WTC11 (cell line): ENCODE data around the gene ANKIB1. TPM values are rescaled to one million over a fixed set of nuclear protein-coding genes. Genes with fewer than 3 reads are reported as not detected.
"Not testable (repeated sequence)": the region's sequence is repeated elsewhere in the genome, so short reads cannot be mapped to it uniquely, and the experiment has no call there.

Experiments used
- ATAC-seq: fragments of 200-7000 bp; cut with Tn5 transposase; 2 replicates; pipeline ENCODE4 v1.10.0; 2021; ENCODE audit warnings: mild to moderate bottlenecking, moderate library complexity
- CTCF ChIA-PET: fragments of 300-600 bp; sonication (Branson Sonifier 250); formaldehyde crosslinking; loops from one replicate; lab custom pipeline; 2021; ENCODE audit warnings: antibody characterized with exemption; lab: Charles Lee
- POLR2A ChIA-PET: fragments of 350-600 bp; sonication (Branson Sonifier 250); formaldehyde crosslinking; loops from one replicate; lab custom pipeline; 2021; ENCODE audit warnings: antibody characterized with exemption; lab: Charles Lee
- DNase-seq: peaks from one replicate; pipeline ENCODE4 v3.0.0; 2021; ENCODE audit warnings: low spot score
- H3K27ac Mint-ChIP-seq: 2 replicates; pipeline ENCODE4 v1.8.0; 2021; ENCODE audit warnings: mixed read lengths
- H3K27me3 Mint-ChIP-seq: 2 replicates; pipeline ENCODE4 v1.8.0; 2021; ENCODE audit warnings: low read depth, mild to moderate bottlenecking, moderate library complexity, mixed read lengths
- H3K36me3 Mint-ChIP-seq: 2 replicates; pipeline ENCODE4 v1.8.0; 2021; ENCODE audit warnings: mixed read lengths
- H3K4me1 Mint-ChIP-seq: 2 replicates; pipeline ENCODE4 v1.8.0; 2022; ENCODE audit warnings: mixed read lengths
- H3K4me3 Mint-ChIP-seq: 2 replicates; pipeline ENCODE4 v1.8.0; 2021; ENCODE audit warnings: mild to moderate bottlenecking, moderate library complexity, mixed read lengths
- H3K9me3 Mint-ChIP-seq: 2 replicates; pipeline ENCODE4 v1.8.0; 2021; ENCODE audit warnings: mixed read lengths
- ELF4 ChIP-seq: sonication (generic); formaldehyde crosslinking; IDR thresholded peaks from 2 replicates; pipeline ENCODE4 v1.8.1; 2022; ENCODE audit warnings: low read depth, mild to moderate bottlenecking, moderate library complexity, missing genetic modification reagents
- EMX1 ChIP-seq: fragments of 250-450 bp; sonication (Bioruptor Pico); IDR thresholded peaks from 2 replicates; pipeline ENCODE4 v1.8.0; 2021; ENCODE audit warnings: mild to moderate bottlenecking
- FOXK1 ChIP-seq: sonication (generic); formaldehyde crosslinking; IDR thresholded peaks from 2 replicates; pipeline ENCODE4 v1.8.0; 2022; ENCODE audit warnings: mild to moderate bottlenecking, moderate library complexity, missing genetic modification reagents
- JAZF1 ChIP-seq: fragments of 250-450 bp; sonication (Bioruptor Pico); IDR thresholded peaks from 2 replicates; pipeline ENCODE4 v1.9.0; 2021; ENCODE audit warnings: moderate library complexity, mild to moderate bottlenecking, inconsistent platforms
- MXD4 ChIP-seq: fragments of 250-450 bp; sonication (Bioruptor Pico); IDR thresholded peaks from 2 replicates; pipeline ENCODE4 v1.8.0; 2021; ENCODE audit warnings: mild to moderate bottlenecking, moderate library complexity, borderline replicate concordance
- RELA ChIP-seq: sonication (generic); formaldehyde crosslinking; IDR thresholded peaks from 2 replicates; pipeline ENCODE4 v1.8.1; 2022; ENCODE audit warnings: missing genetic modification reagents, mild to moderate bottlenecking, borderline replicate concordance
- RORB ChIP-seq: fragments of 250-450 bp; sonication (Bioruptor Pico); IDR thresholded peaks from 2 replicates; pipeline ENCODE4 v1.9.0; 2021; ENCODE audit warnings: mild to moderate bottlenecking
- SMAD4 ChIP-seq: sonication (generic); formaldehyde crosslinking; IDR thresholded peaks from 2 replicates; pipeline ENCODE4 v1.8.0; 2022; ENCODE audit warnings: mild to moderate bottlenecking, missing genetic modification reagents
- TEAD4 ChIP-seq: sonication (generic); formaldehyde crosslinking; IDR thresholded peaks from 2 replicates; pipeline ENCODE4 v1.8.0; 2022; ENCODE audit warnings: mild to moderate bottlenecking, missing genetic modification reagents
- TP53 ChIP-seq: sonication (generic); formaldehyde crosslinking; IDR thresholded peaks from 2 replicates; pipeline ENCODE4 v1.8.1; 2023; ENCODE audit warnings: mild to moderate bottlenecking, missing genetic modification reagents
- ZNF396 ChIP-seq: fragments of 250-450 bp; sonication (Bioruptor Pico); IDR thresholded peaks from 2 replicates; pipeline ENCODE4 v1.8.0; 2021; ENCODE audit warnings: mild to moderate bottlenecking, moderate library complexity, borderline replicate concordance
- ZNF671 ChIP-seq: fragments of 250-450 bp; sonication (Bioruptor Pico); IDR thresholded peaks from 2 replicates; pipeline ENCODE4 v1.8.0; 2021; ENCODE audit warnings: mild to moderate bottlenecking
- total RNA-seq: library from RNA; stranded (reverse); gene quantifications from 3 replicates; pipeline ENCODE4 v1.2.3, GENCODE V29; 2021
- TF ChIP-seq, protein P1 (sequence below): sonication (generic); formaldehyde crosslinking; IDR thresholded peaks from 2 replicates; pipeline ENCODE4 v1.8.1; 2022; ENCODE audit warnings: mild to moderate bottlenecking, moderate library complexity, missing genetic modification reagents
- TF ChIP-seq, protein P2 (sequence below): sonication (generic); formaldehyde crosslinking; IDR thresholded peaks from 2 replicates; pipeline ENCODE4 v1.8.0; 2022; ENCODE audit warnings: mild to moderate bottlenecking, missing genetic modification reagents
- TF ChIP-seq, protein P3 (sequence below): sonication (generic); formaldehyde crosslinking; IDR thresholded peaks from 2 replicates; pipeline ENCODE4 v1.8.0; 2022; ENCODE audit warnings: mild to moderate bottlenecking, missing genetic modification reagents
- TF ChIP-seq, protein P4 (sequence below): sonication (generic); formaldehyde crosslinking; IDR thresholded peaks from 2 replicates; pipeline ENCODE4 v1.8.1; 2023; ENCODE audit warnings: mild to moderate bottlenecking, missing genetic modification reagents, moderate library complexity
- TF ChIP-seq, protein P5 (sequence below): sonication (generic); formaldehyde crosslinking; IDR thresholded peaks from 2 replicates; pipeline ENCODE4 v1.8.1; 2022; ENCODE audit warnings: low read depth, mild to moderate bottlenecking, moderate library complexity, missing genetic modification reagents, borderline replicate concordance
- TF ChIP-seq, protein P6 (sequence below): sonication (generic); formaldehyde crosslinking; IDR thresholded peaks from 2 replicates; pipeline ENCODE4 v1.8.1; 2023; ENCODE audit warnings: mild to moderate bottlenecking, missing genetic modification reagents, borderline replicate concordance

Gene ANKIB1
- total RNA-seq, 1 experiment from 2014 or later: 38.5 TPM

DNA sequence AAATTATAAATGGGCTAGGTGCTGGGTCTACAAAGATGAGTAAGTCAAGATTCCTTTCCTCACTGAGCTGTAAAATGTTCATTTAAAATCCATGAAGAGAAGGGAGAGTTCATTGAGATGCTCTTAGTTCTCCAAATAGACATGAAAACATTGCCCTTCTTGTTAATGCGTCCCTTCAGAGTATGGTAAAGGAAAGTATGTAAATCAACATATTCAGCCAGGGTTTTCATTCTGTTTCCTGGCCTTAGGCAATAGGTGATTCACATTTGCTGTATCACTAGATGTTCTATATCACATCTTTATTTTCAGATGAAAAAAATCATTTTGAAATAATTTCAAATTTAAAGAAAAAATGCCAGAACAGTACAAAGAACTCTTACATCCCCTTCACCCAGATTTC, 5.4 kb downstream of the ANKIB1 start (continued):
- TF ChIP-seq TP53 (CRISPR knock-in tag): no peak
- TF ChIP-seq RORB (CRISPR knock-in tag): no peak
- TF ChIP-seq RELA: no peak

DNA sequence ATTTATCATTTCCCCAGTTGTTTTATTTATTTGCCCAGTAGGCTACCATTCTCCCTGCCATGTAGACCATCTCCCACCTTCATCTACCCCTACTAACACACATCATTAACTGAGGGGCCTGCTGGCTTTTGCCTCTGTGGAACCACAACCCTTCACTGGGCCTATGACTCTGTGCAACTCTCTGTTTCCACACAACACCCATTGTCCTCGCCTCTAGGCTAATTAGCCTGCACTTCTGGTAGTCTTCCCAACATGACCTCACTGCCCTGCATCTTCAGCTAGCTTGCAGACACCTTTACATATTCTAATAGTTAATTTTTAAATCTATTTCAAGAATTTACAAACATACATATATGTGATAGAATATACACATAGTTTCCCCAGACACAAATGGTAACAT, 7.5 kb downstream of the ANKIB1 start:
- H3K9me3 Mint-ChIP-seq: peaks cover 13% of the 10 kb centered on the region
- peaks cover 8% of the 10 kb centered on the region for H3K4me1 Mint-ChIP-seq
- no peak overlapping the region; the same call in 1 of the 2 replicates for H3K27ac Mint-ChIP-seq
- ChIA-PET CTCF (no interaction called here), POLR2A (no interaction called here)
- peaks cover 13% of the 10 kb centered on the region for H3K36me3 Mint-ChIP-seq
- TF ChIP-seq JAZF1 (CRISPR knock-in tag) (no peak), FOXK1 (CRISPR knock-in tag) (no peak)
- no peak for ATAC-seq
- no peak for DNase-seq
- no peak overlapping the region for H3K4me3 Mint-ChIP-seq
- no peaks in the 10 kb centered on the region for H3K27me3 Mint-ChIP-seq

DNA sequence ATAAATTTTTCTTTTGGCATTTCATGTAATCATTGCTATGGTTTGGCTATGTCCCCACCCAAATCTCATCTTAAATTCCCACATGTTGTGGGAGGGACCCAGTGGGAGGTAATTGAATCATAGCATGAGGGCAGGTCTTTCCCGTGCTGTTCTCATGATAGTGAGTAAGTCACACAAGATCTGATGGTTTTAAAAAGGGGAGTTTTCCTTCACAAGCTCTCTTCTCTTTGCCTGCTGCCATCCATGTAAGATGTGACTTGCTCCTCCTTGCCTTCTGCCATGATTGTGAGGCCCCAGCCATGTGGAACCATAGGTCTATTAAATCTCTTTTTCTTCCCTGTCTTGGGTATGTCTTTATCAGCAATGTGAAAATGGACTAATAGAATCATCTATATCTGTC, 9.0 kb downstream of the ANKIB1 start:
- ATAC-seq, H3K27ac Mint-ChIP-seq, H3K4me3 Mint-ChIP-seq, DNase-seq, H3K27me3 Mint-ChIP-seq, H3K4me1 Mint-ChIP-seq, CTCF ChIA-PET, POLR2A ChIA-PET: not testable (repeated sequence)
- Mint-ChIP-seq H3K36me3 (peaks cover 13% of the 10 kb centered on the region), H3K9me3 (peaks cover 13% of the 10 kb centered on the region)

DNA sequence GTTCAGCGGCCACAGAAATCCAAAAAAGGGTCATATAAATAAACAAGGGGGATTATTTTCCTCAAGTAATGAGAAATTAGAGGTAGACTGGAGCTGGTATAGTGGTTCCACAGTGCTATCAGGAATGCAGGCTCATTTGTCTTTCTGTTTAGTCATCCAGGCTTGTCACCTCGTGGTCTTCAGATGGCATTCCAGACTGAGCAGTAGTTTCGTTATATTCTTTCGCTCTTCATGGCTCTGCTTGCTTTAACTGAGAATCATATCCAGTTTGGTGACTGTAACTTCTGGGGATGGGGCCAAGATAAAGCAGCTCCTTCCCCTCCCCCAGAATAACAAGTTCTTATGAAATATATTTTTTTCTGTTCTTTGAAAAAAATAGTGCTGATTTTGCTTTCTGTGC, 9.5 kb downstream of the ANKIB1 start:
- H3K4me3 Mint-ChIP-seq: no peak overlapping the region
- no peak for TF ChIP-seq ELF4
- TF ChIP-seq, protein P1, sequence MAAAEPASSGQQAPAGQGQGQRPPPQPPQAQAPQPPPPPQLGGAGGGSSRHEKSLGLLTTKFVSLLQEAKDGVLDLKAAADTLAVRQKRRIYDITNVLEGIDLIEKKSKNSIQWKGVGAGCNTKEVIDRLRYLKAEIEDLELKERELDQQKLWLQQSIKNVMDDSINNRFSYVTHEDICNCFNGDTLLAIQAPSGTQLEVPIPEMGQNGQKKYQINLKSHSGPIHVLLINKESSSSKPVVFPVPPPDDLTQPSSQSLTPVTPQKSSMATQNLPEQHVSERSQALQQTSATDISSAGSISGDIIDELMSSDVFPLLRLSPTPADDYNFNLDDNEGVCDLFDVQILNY (CRISPR knock-in tag): no peak
- TF ChIP-seq, all 79 proteins: peak for 0
- Mint-ChIP-seq H3K27me3 (no peaks in the 10 kb centered on the region), H3K36me3 (peaks cover 13% of the 10 kb centered on the region), H3K9me3 (peaks cover 13% of the 10 kb centered on the region), H3K4me1 (peaks cover 10% of the 10 kb centered on the region), H3K27ac (no peak overlapping the region)
- ChIA-PET CTCF (no interaction called here), POLR2A (no interaction called here)
- ATAC-seq (no peak), DNase-seq (no peak)

DNA sequence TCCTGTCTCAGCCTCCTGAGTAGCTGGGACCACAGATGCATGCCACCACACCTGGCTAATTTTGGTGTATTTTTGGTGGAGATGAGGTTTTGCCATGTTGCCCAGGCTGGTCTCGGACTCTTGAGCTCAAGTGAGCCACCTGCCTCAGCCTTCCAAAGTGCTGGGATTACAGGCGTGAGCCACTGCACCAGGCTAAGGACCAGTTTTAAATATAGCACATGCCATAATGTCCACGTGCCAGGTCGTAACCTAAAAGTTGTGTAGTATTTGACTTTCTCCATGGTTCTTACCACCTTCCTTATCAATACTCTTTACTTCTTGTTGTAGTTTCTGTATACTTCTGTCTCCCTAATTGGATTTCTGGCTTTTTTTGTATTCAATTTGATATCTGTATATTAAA, 13.3 kb downstream of the ANKIB1 start:
- peaks cover 13% of the 10 kb centered on the region for H3K9me3 Mint-ChIP-seq
- peaks cover 3% of the 10 kb centered on the region for H3K4me1 Mint-ChIP-seq

More for the DNA sequence above, 13.3 kb downstream of the ANKIB1 start:
- Mint-ChIP-seq H3K27ac (no peak overlapping the region), H3K4me3 (no peak overlapping the region), H3K36me3 (peaks cover 8% of the 10 kb centered on the region), H3K27me3 (no peaks in the 10 kb centered on the region)
- no peak for TF ChIP-seq MXD4 (CRISPR knock-in tag)
- TF ChIP-seq, protein P2, sequence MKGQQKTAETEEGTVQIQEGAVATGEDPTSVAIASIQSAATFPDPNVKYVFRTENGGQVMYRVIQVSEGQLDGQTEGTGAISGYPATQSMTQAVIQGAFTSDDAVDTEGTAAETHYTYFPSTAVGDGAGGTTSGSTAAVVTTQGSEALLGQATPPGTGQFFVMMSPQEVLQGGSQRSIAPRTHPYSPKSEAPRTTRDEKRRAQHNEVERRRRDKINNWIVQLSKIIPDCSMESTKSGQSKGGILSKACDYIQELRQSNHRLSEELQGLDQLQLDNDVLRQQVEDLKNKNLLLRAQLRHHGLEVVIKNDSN: no peak
- no peak for TF ChIP-seq SMAD4 (CRISPR knock-in tag)
- TF ChIP-seq EMX1 (CRISPR knock-in tag): no peak
- TF ChIP-seq, protein P3, sequence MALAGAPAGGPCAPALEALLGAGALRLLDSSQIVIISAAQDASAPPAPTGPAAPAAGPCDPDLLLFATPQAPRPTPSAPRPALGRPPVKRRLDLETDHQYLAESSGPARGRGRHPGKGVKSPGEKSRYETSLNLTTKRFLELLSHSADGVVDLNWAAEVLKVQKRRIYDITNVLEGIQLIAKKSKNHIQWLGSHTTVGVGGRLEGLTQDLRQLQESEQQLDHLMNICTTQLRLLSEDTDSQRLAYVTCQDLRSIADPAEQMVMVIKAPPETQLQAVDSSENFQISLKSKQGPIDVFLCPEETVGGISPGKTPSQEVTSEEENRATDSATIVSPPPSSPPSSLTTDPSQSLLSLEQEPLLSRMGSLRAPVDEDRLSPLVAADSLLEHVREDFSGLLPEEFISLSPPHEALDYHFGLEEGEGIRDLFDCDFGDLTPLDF: no peak
- no peak for TF ChIP-seq ZNF396 (CRISPR knock-in tag)
- TF ChIP-seq, protein P4, sequence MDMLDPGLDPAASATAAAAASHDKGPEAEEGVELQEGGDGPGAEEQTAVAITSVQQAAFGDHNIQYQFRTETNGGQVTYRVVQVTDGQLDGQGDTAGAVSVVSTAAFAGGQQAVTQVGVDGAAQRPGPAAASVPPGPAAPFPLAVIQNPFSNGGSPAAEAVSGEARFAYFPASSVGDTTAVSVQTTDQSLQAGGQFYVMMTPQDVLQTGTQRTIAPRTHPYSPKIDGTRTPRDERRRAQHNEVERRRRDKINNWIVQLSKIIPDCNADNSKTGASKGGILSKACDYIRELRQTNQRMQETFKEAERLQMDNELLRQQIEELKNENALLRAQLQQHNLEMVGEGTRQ (CRISPR knock-in tag): no peak
- TF ChIP-seq, protein P5, sequence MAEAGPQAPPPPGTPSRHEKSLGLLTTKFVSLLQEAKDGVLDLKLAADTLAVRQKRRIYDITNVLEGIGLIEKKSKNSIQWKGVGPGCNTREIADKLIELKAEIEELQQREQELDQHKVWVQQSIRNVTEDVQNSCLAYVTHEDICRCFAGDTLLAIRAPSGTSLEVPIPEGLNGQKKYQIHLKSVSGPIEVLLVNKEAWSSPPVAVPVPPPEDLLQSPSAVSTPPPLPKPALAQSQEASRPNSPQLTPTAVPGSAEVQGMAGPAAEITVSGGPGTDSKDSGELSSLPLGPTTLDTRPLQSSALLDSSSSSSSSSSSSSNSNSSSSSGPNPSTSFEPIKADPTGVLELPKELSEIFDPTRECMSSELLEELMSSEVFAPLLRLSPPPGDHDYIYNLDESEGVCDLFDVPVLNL (CRISPR knock-in tag): no peak
- TF ChIP-seq ZNF671: no peak
- no peak for TF ChIP-seq TEAD4 (CRISPR knock-in tag)
- TF ChIP-seq, protein P6, sequence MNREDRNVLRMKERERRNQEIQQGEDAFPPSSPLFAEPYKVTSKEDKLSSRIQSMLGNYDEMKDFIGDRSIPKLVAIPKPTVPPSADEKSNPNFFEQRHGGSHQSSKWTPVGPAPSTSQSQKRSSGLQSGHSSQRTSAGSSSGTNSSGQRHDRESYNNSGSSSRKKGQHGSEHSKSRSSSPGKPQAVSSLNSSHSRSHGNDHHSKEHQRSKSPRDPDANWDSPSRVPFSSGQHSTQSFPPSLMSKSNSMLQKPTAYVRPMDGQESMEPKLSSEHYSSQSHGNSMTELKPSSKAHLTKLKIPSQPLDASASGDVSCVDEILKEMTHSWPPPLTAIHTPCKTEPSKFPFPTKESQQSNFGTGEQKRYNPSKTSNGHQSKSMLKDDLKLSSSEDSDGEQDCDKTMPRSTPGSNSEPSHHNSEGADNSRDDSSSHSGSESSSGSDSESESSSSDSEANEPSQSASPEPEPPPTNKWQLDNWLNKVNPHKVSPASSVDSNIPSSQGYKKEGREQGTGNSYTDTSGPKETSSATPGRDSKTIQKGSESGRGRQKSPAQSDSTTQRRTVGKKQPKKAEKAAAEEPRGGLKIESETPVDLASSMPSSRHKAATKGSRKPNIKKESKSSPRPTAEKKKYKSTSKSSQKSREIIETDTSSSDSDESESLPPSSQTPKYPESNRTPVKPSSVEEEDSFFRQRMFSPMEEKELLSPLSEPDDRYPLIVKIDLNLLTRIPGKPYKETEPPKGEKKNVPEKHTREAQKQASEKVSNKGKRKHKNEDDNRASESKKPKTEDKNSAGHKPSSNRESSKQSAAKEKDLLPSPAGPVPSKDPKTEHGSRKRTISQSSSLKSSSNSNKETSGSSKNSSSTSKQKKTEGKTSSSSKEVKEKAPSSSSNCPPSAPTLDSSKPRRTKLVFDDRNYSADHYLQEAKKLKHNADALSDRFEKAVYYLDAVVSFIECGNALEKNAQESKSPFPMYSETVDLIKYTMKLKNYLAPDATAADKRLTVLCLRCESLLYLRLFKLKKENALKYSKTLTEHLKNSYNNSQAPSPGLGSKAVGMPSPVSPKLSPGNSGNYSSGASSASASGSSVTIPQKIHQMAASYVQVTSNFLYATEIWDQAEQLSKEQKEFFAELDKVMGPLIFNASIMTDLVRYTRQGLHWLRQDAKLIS (CRISPR knock-in tag): no peak
- DNase-seq: no peak
- ChIA-PET POLR2A (no interaction called here), CTCF (no interaction called here)
- ATAC-seq: no peak
